GM23338 (cell line): ENCODE results near the gene MDM2.

ENCODE experiments used
- EZH2 ChIP-seq: fragments of 200-600 bp; sonication (generic); IDR thresholded peaks from one replicate; pipeline ENCODE4 v1.8.0; 2017; ENCODE audit warnings: antibody characterized with exemption, mild to moderate bottlenecking, low read depth; ENCODE audit not compliant: unreplicated experiment
- EZH2phosphoT487 ChIP-seq: fragments of 200-600 bp; sonication (generic); IDR thresholded peaks from one replicate; pipeline ENCODE4 v1.8.1; 2018; ENCODE audit warnings: antibody characterized with exemption; ENCODE audit not compliant: unreplicated experiment
- POLR2AphosphoS5 ChIP-seq: IDR thresholded peaks from 2 replicates; pipeline ENCODE4 v1.6.1; 2016; ENCODE audit warnings: antibody characterized with exemption, low read depth
- STAT1 ChIP-seq: IDR thresholded peaks from one replicate; pipeline ENCODE4 v1.6.1; 2016; ENCODE audit warnings: antibody characterized with exemption; ENCODE audit not compliant: unreplicated experiment
- TF ChIP-seq, protein P1 (sequence below), 2 experiments: fragments of 200-600 bp in 1 of 2; sonication (generic) in 1 of 2; conservative IDR thresholded peaks; 2 replicates each; pipeline versions ENCODE4 v1.5.1 to v1.6.1; 2016 to 2017; ENCODE audit warnings: antibody characterized with exemption in 2 of 2, low read depth in 2 of 2, mild to moderate bottlenecking in 2 of 2, moderate library complexity in 1 of 2
- TF ChIP-seq, protein P2 (sequence below): IDR thresholded peaks from 2 replicates; pipeline ENCODE4 v1.6.1; 2016; ENCODE audit warnings: antibody characterized with exemption
- TF ChIP-seq, protein P3 (sequence below): IDR thresholded peaks from one replicate; pipeline ENCODE4 v1.6.1; 2018; ENCODE audit warnings: antibody characterized with exemption; ENCODE audit not compliant: unreplicated experiment

DNA sequence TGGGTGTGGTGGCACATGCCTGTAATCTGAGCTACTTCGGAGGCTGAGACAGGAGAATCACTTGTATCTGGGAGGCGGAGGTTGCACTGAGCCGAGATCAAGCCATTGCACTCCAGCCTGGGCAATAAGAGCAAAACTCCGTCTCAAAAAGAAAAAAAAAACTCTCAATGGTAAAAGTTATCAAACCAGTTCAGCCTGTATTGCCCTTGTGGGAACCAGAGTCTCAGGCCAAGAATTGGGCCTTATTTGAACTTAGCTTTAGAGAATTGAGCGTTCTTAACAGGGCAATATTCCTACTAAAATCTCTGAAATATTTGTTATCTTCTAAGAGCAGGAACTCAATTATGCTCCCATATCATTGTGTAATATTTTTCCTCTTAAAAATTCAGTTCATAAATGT lies 7.7 kb upstream of the MDM2 start:
- no peak for TF ChIP-seq EZH2phosphoT487
- TF ChIP-seq, protein P1, sequence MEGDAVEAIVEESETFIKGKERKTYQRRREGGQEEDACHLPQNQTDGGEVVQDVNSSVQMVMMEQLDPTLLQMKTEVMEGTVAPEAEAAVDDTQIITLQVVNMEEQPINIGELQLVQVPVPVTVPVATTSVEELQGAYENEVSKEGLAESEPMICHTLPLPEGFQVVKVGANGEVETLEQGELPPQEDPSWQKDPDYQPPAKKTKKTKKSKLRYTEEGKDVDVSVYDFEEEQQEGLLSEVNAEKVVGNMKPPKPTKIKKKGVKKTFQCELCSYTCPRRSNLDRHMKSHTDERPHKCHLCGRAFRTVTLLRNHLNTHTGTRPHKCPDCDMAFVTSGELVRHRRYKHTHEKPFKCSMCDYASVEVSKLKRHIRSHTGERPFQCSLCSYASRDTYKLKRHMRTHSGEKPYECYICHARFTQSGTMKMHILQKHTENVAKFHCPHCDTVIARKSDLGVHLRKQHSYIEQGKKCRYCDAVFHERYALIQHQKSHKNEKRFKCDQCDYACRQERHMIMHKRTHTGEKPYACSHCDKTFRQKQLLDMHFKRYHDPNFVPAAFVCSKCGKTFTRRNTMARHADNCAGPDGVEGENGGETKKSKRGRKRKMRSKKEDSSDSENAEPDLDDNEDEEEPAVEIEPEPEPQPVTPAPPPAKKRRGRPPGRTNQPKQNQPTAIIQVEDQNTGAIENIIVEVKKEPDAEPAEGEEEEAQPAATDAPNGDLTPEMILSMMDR (conservative IDR thresholded peaks at IDR 0.05; ENCODE audit: low read depth in 2 of 2): no peak
- no peak for TF ChIP-seq POLR2AphosphoS5
- TF ChIP-seq EZH2: no peak
- TF ChIP-seq, protein P2, sequence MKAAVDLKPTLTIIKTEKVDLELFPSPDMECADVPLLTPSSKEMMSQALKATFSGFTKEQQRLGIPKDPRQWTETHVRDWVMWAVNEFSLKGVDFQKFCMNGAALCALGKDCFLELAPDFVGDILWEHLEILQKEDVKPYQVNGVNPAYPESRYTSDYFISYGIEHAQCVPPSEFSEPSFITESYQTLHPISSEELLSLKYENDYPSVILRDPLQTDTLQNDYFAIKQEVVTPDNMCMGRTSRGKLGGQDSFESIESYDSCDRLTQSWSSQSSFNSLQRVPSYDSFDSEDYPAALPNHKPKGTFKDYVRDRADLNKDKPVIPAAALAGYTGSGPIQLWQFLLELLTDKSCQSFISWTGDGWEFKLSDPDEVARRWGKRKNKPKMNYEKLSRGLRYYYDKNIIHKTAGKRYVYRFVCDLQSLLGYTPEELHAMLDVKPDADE: no peak
- TF ChIP-seq, protein P3, sequence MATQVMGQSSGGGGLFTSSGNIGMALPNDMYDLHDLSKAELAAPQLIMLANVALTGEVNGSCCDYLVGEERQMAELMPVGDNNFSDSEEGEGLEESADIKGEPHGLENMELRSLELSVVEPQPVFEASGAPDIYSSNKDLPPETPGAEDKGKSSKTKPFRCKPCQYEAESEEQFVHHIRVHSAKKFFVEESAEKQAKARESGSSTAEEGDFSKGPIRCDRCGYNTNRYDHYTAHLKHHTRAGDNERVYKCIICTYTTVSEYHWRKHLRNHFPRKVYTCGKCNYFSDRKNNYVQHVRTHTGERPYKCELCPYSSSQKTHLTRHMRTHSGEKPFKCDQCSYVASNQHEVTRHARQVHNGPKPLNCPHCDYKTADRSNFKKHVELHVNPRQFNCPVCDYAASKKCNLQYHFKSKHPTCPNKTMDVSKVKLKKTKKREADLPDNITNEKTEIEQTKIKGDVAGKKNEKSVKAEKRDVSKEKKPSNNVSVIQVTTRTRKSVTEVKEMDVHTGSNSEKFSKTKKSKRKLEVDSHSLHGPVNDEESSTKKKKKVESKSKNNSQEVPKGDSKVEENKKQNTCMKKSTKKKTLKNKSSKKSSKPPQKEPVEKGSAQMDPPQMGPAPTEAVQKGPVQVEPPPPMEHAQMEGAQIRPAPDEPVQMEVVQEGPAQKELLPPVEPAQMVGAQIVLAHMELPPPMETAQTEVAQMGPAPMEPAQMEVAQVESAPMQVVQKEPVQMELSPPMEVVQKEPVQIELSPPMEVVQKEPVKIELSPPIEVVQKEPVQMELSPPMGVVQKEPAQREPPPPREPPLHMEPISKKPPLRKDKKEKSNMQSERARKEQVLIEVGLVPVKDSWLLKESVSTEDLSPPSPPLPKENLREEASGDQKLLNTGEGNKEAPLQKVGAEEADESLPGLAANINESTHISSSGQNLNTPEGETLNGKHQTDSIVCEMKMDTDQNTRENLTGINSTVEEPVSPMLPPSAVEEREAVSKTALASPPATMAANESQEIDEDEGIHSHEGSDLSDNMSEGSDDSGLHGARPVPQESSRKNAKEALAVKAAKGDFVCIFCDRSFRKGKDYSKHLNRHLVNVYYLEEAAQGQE: no peak
- no peak for TF ChIP-seq STAT1
